Measurements from ENCODE around the gene FBLN2. TPM values are rescaled to one million over a fixed set of nuclear protein-coding genes. Genes with fewer than 3 reads are reported as not detected.
A peak's percentile ranks its signal among the peaks of the same experiment; 100 is the strongest.
"Not testable (repeated sequence)": the region's sequence is repeated elsewhere in the genome, so short reads cannot be mapped to it uniquely, and the experiment has no call there.

Gene FBLN2
- total RNA-seq, result not detected
- polyA plus RNA-seq, result not detected

DNA sequence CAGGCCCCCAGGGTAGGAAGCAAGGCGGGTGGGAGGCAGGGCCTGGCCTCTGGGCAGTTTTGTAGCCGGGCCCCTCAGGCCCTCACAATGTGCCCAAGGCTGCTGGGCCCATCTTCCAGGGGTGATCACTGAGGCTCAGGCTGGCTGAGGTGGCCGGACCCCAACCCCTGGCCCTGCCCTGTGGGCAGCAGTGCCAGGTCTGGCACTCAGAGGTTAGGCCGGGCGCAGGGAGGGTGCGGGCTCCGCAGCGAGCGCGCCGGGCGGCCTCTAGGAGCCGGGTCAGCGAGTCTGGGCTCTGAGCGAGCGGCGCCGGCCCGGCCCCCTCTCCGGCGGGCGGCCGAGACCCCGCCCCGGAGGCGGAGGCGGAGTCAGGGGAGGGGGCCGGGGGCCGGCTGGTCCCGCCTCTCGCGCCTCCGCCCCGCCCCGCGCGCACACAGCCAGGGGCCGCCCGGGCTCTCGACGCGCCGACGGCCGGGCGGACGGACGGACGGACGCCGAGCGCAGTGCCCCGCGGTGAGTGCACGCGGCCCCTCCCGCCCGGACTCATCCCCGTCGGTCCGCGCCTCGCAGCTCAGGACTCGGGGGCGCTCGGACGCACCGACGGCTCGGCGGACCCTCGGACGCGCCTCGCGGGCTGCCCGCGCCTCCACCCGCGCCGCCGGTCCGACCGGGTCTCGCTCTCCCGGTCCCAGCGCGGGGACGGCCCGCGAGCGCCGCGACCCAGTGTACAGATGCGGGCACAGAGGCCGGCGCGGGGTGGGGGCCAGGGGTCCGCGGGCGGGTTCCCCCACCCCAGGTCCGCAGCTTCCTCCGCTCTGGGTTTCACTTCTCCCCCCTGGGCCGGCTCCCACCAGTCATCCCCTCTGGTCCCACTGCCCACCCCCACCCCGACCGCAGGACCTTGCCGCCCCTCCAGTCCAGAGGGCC is at the start of gene FBLN2:
TSS of gene FBLN2 (plus strand) at position 430 of the 927 bp plus-strand sequence. CDS start 21,231 bp downstream, outside the sequence.
- Histone ChIP-seq H3K36me3 (ENCODE audit: control insufficient read depth, insufficient read depth, low read length) (no peaks in the 10 kb centered on the region), H3K4me3 (ENCODE audit: low read depth, low read length) (no peak within 1 kb of the TSS), H3K27me3 (ENCODE audit: control insufficient read depth, insufficient read depth, low read length) (peaks cover 2% of the 10 kb centered on the region), H3K9me3 (ENCODE audit: control insufficient read depth in 2 of 2, low read length in 2 of 2) (no peaks in the 10 kb centered on the region), H3K27ac (ENCODE audit: insufficient read depth, low read length, poor library complexity, severe bottlenecking) (no peak within 1 kb of the TSS), H3K4me1 (ENCODE audit: control insufficient read depth, insufficient read depth, low read length, poor library complexity, severe bottlenecking) (peaks cover 3% of the 10 kb centered on the region)
- peaks cover 0 to 2% (median 0%) of the 10 kb centered on the region in 7 donors for H3K9me3 Mint-ChIP-seq
- ATAC-seq (ENCODE audit: low read depth in 2 of 2) (peak in 1 of 2 donors; percentile 38), DNase-seq (no peak)
- H3K4me1 Mint-ChIP-seq, result peaks cover 0 to 21% (median 3%) of the 10 kb centered on the region in 4 donors
- peaks cover 4% of the 10 kb centered on the region for H3K36me3 Mint-ChIP-seq
- no peak within 1 kb of the TSS for H3K27ac Mint-ChIP-seq
- H3K27me3 Mint-ChIP-seq, result peaks cover 41% of the 10 kb centered on the region
- peak within 1 kb of the TSS in 3 of 4 donors; percentile 3 to 88 (median 74) for H3K4me3 Mint-ChIP-seq

DNA sequence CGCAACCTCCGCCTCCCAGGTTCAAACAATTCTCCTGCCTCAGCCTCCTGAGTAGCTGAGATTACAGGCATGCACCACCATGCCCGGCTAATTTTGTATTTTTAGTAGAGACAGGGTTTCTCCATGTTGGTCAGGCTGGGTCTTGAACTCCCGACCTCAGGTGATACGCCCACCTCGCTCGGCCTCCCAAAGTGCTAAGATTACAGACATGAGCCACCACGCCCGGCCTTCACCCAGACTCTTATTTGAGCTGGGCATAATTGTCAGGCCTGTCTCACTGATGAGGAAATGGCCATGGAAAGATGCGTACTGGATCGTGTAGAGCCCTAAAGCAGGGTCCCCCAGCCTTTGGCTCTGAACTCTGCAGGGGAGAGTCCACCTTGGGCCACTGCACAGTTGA is 49.7 kb upstream of the FBLN2 start:
- not testable (repeated sequence) for H3K36me3 ChIP-seq (ENCODE audit: control insufficient read depth, insufficient read depth, low read length)

DNA sequence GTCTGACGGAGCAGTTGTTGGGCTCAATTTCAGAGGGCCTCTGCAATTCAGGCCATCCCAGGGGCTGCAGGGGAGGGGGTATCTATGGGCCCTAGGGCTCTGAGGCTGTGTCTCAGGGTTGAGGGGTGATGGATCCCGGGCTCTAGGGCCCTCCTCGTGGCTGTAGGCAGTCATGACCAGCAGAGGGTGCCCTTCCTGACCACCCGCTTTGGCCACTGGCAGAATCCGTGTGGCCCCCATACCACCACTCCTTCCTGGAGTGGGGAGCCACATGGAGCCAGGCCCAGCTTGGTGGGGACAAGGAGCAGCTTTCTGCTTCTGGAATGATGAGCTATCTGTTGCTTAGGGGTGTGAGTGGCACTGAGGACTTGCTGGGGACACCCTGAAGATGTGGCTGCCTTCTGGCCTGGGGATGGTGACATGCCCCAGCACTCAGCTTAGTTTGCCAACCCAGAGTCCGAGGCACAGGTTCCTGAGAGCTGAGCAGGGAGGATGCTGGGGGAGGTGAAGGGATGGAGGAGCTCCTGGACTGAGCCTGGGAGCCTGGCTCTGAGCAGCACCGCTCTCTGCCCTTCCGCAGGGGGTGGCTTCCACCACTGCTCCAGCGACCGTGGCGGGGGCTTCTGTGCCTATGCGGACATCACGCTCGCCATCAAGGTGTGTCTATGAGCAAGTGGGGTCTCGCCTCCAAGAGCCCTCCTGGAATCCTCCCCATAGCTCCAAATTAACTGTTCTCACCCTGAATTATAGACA is 48.6 kb upstream of the FBLN2 start:
- H3K9me3 ChIP-seq (ENCODE audit: control insufficient read depth in 2 of 2, low read length in 2 of 2), result no peaks in the 10 kb centered on the region
- Mint-ChIP-seq H3K4me3 (no peak overlapping the region), H3K36me3 (no peaks in the 10 kb centered on the region), H3K4me1 (no peaks in the 10 kb centered on the region), H3K27ac (no peak overlapping the region), H3K9me3 (no peaks in the 10 kb centered on the region), H3K27me3 (no peaks in the 10 kb centered on the region)
- H3K36me3 ChIP-seq (ENCODE audit: control insufficient read depth, insufficient read depth, low read length), result no peaks in the 10 kb centered on the region
- H3K4me1 ChIP-seq (ENCODE audit: control insufficient read depth, insufficient read depth, low read length, poor library complexity, severe bottlenecking), result no peaks in the 10 kb centered on the region
- no peak overlapping the region for H3K27ac ChIP-seq (ENCODE audit: insufficient read depth, low read length, poor library complexity, severe bottlenecking)
- H3K4me3 ChIP-seq (ENCODE audit: low read depth, low read length), result no peak overlapping the region
- DNase-seq, result no peak
- no peaks in the 10 kb centered on the region for H3K27me3 ChIP-seq (ENCODE audit: control insufficient read depth, insufficient read depth, low read length)
- no peak for ATAC-seq (ENCODE audit: low read depth in 2 of 2)

More for the DNA sequence above, 49.7 kb upstream of the FBLN2 start:
- H3K27me3 ChIP-seq (ENCODE audit: control insufficient read depth, insufficient read depth, low read length); H3K4me3 Mint-ChIP-seq; ATAC-seq (ENCODE audit: low read depth in 2 of 2); H3K4me3 ChIP-seq (ENCODE audit: low read depth, low read length); DNase-seq; H3K9me3 ChIP-seq (ENCODE audit: control insufficient read depth in 2 of 2, low read length in 2 of 2); H3K4me1 ChIP-seq (ENCODE audit: control insufficient read depth, insufficient read depth, low read length, poor library complexity, severe bottlenecking); H3K36me3 Mint-ChIP-seq; H3K4me1 Mint-ChIP-seq; H3K27ac Mint-ChIP-seq; H3K27me3 Mint-ChIP-seq; H3K9me3 Mint-ChIP-seq; H3K27ac ChIP-seq (ENCODE audit: insufficient read depth, low read length, poor library complexity, severe bottlenecking): not testable (repeated sequence)

DNA sequence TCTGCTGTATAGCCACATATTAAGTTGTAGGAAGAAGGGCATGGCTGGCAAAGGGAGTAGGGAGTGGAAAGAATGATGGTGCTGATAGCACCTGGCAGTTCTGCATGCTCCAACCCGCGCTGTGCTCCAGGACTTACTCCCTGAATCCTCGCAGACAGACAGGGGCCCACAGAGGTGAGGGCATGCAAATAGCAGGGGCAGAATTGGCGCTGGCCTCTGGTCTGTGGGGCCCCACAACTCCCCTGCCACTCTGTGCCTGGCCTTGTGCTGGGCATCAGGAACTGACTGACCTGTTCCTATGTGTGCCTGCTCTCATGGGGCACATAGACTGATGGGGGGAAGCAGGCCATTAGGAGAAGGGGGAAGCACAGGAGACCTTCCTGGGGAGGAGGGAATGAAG is 47.9 kb upstream of the FBLN2 start:
- Mint-ChIP-seq H3K27me3 (no peaks in the 10 kb centered on the region), H3K27ac (no peak overlapping the region), H3K4me3 (no peak overlapping the region), H3K36me3 (no peaks in the 10 kb centered on the region), H3K4me1 (no peaks in the 10 kb centered on the region), H3K9me3 (no peaks in the 10 kb centered on the region)
- H3K4me3 ChIP-seq (ENCODE audit: low read depth, low read length), result no peak overlapping the region
- H3K27me3 ChIP-seq (ENCODE audit: control insufficient read depth, insufficient read depth, low read length), result no peaks in the 10 kb centered on the region
- H3K36me3 ChIP-seq (ENCODE audit: control insufficient read depth, insufficient read depth, low read length), result no peaks in the 10 kb centered on the region
- no peaks in the 10 kb centered on the region for H3K4me1 ChIP-seq (ENCODE audit: control insufficient read depth, insufficient read depth, low read length, poor library complexity, severe bottlenecking)
- DNase-seq, result no peak
- H3K27ac ChIP-seq (ENCODE audit: insufficient read depth, low read length, poor library complexity, severe bottlenecking), result no peak overlapping the region
- H3K9me3 ChIP-seq (ENCODE audit: control insufficient read depth in 2 of 2, low read length in 2 of 2), result no peaks in the 10 kb centered on the region
- no peak for ATAC-seq (ENCODE audit: low read depth in 2 of 2)

DNA sequence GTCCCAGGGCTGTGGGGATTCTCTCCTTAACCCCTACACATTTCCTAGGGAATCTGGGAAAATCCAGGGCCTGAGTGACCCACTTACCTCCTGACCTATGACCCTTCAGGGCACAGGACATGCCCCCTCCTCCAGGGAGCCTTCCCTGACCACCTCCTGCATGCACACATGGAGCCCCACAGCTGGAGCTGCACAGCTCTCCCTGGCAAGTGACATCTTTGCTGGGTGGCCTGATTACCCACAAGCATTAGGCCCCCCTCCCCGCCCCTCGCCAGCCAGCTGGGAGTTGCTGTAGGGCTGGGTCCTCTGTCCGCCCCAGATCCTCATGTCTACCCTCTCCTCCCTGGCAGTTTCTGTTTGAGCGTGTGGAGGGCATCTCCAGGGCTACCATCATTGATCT is 47.4 kb upstream of the FBLN2 start:
- Histone ChIP-seq H3K27me3 (ENCODE audit: control insufficient read depth, insufficient read depth, low read length) (no peaks in the 10 kb centered on the region), H3K4me3 (ENCODE audit: low read depth, low read length) (no peak overlapping the region), H3K27ac (ENCODE audit: insufficient read depth, low read length, poor library complexity, severe bottlenecking) (no peak overlapping the region), H3K36me3 (ENCODE audit: control insufficient read depth, insufficient read depth, low read length) (no peaks in the 10 kb centered on the region), H3K9me3 (ENCODE audit: control insufficient read depth in 2 of 2, low read length in 2 of 2) (no peaks in the 10 kb centered on the region), H3K4me1 (ENCODE audit: control insufficient read depth, insufficient read depth, low read length, poor library complexity, severe bottlenecking) (no peaks in the 10 kb centered on the region)
- DNase-seq (no peak), ATAC-seq (ENCODE audit: low read depth in 2 of 2) (no peak)
- Mint-ChIP-seq H3K9me3 (no peaks in the 10 kb centered on the region), H3K4me1 (no peaks in the 10 kb centered on the region), H3K36me3 (no peaks in the 10 kb centered on the region), H3K27me3 (no peaks in the 10 kb centered on the region), H3K4me3 (no peak overlapping the region), H3K27ac (no peak overlapping the region)

DNA sequence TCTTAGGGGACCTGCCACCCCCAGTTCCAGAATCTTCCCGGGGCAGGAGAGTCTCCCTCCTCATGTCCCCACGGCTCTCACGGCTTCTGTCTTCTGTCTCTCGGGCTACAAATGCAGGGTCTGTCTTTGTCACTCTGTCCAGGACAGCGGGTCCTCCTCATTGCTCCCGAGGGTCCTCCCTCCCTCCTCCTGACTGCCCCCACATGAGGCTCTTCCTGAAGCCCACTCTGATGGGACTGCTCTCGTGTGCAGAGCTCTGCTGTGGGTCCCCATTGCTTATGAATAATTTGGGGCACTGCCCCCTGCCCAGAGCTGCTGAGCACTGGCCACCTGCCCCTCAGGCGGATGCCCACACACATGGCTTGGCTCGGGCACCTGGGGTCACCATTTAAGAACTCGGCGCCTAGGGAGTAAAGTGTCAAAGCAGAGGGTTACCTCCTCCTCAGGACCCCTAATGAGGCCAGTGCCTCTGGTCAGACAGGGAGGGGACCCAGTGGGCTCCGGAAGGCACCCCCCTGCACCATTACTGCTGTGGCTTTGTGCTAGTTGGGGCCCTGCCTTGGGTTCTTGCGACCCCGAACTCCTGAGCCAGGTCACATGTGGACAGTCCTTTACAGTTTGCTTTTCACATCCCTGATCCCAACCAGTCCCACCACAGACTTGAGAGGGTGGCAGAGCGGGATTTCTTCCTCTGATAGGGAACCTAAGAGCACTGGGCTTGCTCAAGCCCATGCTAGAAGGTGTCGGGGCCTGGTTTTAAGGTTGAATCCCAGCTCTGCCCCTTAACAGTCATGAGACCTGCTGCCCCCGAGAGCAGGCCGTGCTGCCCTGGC is 46.8 kb upstream of the FBLN2 start:
- no peak overlapping the region for H3K27ac Mint-ChIP-seq

DNA sequence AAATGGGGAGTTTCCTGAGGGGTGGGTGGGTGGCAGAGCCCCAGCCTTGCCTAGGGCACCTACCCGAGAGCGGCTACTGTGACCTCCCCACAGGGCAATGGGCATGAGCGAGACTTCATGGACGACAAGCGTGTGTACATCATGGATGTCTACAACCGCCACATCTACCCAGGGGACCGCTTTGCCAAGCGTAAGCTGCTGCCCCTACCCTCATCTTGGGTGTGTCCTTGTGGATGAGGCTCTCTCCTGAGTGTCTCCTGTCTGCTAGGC is 46.2 kb upstream of the FBLN2 start:
- H3K9me3 ChIP-seq (ENCODE audit: control insufficient read depth in 2 of 2, low read length in 2 of 2), result no peaks in the 10 kb centered on the region
- DNase-seq, result no peak
- no peak overlapping the region for H3K4me3 ChIP-seq (ENCODE audit: low read depth, low read length)

More for the DNA sequence above, 46.8 kb upstream of the FBLN2 start:
- DNase-seq (no peak), ATAC-seq (ENCODE audit: low read depth in 2 of 2) (no peak)
- Mint-ChIP-seq H3K4me3 (no peak overlapping the region), H3K4me1 (no peaks in the 10 kb centered on the region), H3K27me3 (no peaks in the 10 kb centered on the region), H3K36me3 (no peaks in the 10 kb centered on the region), H3K9me3 (no peaks in the 10 kb centered on the region)
- Histone ChIP-seq H3K4me1 (ENCODE audit: control insufficient read depth, insufficient read depth, low read length, poor library complexity, severe bottlenecking) (no peaks in the 10 kb centered on the region), H3K4me3 (ENCODE audit: low read depth, low read length) (no peak overlapping the region), H3K36me3 (ENCODE audit: control insufficient read depth, insufficient read depth, low read length) (no peaks in the 10 kb centered on the region), H3K27ac (ENCODE audit: insufficient read depth, low read length, poor library complexity, severe bottlenecking) (no peak overlapping the region), H3K9me3 (ENCODE audit: control insufficient read depth in 2 of 2, low read length in 2 of 2) (no peaks in the 10 kb centered on the region), H3K27me3 (ENCODE audit: control insufficient read depth, insufficient read depth, low read length) (no peaks in the 10 kb centered on the region)

More for the DNA sequence above, 46.2 kb upstream of the FBLN2 start:
- no peak overlapping the region for H3K27ac ChIP-seq (ENCODE audit: insufficient read depth, low read length, poor library complexity, severe bottlenecking)
- no peaks in the 10 kb centered on the region for H3K4me1 ChIP-seq (ENCODE audit: control insufficient read depth, insufficient read depth, low read length, poor library complexity, severe bottlenecking)
- H3K36me3 ChIP-seq (ENCODE audit: control insufficient read depth, insufficient read depth, low read length), result no peaks in the 10 kb centered on the region
- H3K27me3 ChIP-seq (ENCODE audit: control insufficient read depth, insufficient read depth, low read length), result no peaks in the 10 kb centered on the region
- no peaks in the 10 kb centered on the region for H3K36me3 Mint-ChIP-seq
- H3K4me3 Mint-ChIP-seq, result no peak overlapping the region
- H3K27ac Mint-ChIP-seq, result no peak overlapping the region
- H3K27me3 Mint-ChIP-seq, result no peaks in the 10 kb centered on the region
- no peak for ATAC-seq (ENCODE audit: low read depth in 2 of 2)
- H3K9me3 Mint-ChIP-seq, result no peaks in the 10 kb centered on the region
- H3K4me1 Mint-ChIP-seq, result no peaks in the 10 kb centered on the region

Data from CD4-positive, CD25-positive, alpha-beta regulatory T cell (primary cell).